HPDE6-E6E7 (cell line): Measurements from ENCODE around the gene GPC3.
A peak's percentile ranks its signal among the peaks of the same experiment; 100 is the strongest.
"Not testable (repeated sequence)": the region's sequence is repeated elsewhere in the genome, so short reads cannot be mapped to it uniquely, and the experiment has no call there.

Source experiments
- DNase-seq: peaks from one replicate; pipeline ENCODE4 v3.0.0; 2011; ENCODE audit warnings: missing footprints; ENCODE audit errors: extremely low spot score

GPC3 gene

DNA sequence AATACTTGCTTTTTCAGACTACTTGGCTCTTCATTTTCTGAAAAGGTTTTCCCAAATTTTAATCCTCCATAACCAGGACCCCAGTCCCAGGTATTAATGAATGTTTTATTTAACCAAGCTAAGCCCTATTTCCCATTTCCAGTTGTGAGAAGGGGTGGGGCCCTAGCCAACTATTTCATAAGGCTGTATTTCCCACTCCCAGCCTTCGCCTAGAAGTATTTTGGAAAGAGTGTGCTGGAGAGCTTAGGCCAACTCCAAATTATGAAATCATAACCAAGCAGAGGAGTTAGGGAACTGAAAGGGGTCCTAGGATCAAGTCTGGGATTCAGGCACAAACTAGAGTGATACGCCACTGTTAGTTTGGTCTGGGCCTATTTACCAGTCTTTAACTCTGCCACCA is 421.7 kb downstream of the GPC3 start:
- DNase-seq, result no peak

DNA sequence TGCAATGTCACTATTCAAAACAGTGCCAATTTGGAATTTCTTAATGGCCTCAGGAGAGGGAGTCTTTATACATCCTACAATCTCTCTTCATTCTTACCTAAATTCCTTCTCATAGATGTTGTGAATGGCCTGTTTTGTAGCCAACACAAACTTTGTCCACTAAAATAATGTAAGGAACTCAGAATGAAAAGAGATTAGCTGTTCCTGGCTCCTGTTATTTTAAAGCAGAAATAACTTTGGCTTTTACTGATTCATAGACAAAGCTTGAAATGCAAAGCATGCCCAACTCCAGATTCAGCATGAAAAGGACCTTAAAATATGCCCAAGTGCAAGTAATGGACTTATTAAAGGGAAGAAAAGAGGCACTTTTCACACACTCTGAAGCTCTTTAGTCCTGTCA is 424.1 kb downstream of the GPC3 start:
- DNase-seq, result no peak

DNA sequence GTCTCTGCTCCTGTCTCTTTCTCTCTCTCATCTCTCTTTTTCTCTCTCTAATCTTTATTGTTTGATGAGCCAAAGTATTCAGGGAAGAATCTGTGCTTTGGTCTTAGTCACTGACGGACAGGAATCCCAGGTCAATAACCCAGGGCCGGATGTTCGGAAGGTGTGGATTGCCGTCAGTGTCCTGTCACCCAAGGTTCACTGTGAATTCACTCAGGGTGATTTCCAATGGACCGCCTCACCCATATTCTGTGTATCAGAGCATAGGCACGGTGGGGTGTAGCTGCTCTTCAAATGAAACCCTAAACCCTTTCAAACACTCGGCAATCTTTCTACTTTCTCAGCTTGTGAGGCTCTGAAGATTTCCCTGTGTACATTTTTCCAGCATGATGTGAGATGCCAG is 425.5 kb downstream of the GPC3 start:
- no peak for DNase-seq

DNA sequence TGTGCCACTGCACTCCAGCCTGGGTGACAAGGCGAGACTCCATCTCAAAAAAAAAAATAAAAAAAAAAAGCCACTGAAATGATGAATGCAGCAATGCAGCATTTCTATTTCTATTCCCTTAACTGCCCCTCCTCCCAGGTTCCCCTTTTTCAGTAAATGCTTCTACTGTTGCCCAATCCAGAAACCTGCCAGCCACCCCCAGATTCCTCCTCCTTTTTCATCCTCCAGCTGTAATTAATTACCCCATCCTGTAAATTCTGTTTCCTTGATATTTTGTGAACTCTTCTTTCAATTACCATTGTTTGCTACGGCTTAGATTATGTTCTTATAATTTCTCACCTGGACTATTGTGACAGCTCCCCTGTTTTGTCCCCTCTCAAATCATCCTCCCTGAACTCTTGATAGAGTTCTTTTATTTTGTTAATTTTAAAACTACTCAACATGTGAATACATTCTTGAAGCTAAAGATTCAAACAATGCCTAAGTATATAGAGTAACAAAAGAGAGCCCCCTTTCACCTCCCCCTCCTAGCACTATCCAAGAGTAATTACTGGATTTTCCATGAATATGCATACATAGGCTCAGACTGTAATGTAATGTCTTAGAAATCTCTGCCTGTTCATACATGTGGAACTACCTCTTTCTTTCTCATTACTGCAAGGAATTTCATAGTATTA is 429.5 kb downstream of the GPC3 start:
- DNase-seq, result no peak

DNA sequence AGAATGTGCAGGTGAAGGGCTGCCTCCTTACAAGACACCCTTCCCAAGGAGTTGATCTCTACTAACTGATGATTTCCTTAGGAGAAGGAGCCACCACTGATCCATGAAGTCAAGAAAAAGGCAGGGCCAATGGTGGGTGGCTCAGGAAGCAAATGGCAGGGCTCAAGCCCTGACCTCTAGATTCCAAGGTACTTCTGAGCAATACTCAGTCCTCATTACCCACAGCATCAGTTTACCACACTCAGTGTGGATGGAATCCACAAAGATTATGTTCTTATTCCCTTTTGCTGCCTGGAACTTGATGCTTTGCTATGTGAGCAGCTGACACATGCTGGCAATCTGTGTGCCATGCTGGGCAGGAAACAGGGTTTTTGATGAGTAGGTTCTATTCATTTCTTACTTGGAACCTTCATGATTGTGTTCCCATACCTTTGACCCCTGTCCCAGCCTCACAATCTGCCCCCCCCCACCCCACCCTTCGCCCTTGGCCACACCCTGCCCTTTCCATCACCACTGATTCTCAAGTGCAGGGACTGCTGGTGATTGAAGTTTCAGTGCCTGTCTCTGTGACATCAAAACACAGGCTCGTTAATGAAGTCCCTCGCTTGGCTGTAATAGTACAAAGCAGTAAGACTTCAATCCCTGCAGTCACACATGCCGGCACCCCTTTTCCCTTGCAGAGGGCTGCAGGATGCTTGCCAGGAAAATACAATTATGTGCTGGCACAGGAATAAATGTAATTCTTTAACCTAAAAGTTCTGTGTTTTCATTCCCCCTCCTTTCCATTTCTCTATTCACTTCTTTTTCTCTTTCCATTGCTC is 434.5 kb downstream of the GPC3 start:
- DNase-seq, result no peak

DNA sequence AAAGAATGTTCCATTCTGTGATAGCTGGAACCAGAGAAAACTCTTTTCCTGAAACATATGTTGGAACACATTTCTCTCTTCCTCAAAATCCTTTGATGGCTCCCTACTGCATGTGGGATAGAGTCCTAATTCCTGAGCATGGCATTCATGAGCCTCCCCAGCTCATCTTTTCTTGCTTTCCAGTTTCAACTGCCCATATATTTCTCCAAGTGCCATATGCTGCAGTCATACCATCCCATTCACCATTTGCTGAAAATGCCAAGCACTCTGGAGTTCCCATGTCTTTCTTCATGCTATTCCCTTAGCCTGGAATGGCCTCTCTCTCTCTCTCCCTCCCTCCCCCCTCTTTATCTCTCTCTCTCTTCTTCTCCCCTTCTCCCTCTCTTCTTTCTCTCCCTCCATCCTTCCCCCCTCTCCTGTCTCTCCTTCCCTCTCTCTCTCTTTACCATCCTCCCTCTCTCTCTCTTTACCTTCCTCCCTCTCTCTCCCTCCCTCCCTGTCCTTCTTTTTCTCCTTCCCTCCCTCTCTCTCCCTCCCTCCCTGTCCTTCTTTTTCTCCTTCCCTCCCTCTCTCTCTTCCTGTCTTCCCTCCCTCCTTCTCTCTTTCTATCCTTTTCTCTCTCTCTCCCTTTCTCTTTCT is 436.0 kb downstream of the GPC3 start:
- no peak for DNase-seq

DNA sequence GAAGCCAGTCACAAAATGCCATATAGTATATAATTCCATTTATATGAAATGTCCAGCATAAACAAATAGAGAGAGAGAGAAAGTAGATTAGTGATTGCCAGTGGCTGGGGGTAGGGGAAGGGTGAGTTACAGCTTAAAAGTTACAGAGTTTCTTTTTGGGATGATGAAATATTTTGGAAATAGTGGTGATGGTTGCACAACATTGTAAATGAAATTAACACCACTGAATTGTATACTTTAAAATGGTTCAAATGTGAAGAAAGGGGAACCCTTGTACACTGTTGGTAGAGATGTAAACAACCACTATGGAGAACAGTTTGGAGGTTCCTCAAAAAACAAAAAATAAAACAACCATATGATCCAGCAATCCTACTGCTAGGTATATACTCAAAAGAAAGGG is 439.0 kb downstream of the GPC3 start:
- DNase-seq, result no peak

DNA sequence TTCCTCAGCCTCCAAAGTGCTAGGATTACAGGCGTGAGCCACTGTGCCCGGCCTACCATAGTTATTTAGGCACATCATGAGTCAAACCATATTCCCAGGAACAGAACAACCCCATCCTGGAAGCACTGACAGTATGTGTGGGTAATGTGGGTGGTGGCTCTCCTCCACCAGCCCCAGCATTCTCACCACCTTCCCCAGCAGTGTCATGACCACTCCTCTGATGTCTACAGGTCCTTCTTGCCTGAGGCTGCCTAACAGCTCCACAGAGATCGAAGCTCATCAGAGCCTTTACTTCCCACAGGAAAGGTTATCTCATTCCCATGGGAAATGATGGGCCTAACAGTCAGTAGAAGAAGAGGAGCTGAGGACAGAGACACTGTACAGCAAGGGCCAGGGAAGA is 440.6 kb downstream of the GPC3 start:
- no peak for DNase-seq

DNA sequence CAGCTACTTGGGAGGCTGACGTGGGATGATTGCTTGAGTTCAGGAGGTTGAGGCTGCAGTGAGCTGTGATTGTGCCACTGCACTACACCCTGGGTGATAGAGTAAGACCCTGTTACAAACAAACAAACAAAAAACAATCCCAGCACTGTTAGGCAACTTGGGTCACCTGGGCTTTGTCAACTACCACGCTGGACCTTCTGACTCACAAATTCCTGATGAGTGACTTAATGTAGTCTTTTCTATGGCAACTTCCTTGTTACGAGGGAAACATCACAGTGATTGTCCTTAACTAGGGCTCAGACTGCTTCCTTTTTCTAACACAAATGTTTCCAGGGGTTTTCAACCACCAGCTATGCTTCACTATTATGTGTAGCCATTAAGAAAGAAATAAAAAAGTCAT is 441.3 kb downstream of the GPC3 start:
- DNase-seq, result peak; percentile 33

DNA sequence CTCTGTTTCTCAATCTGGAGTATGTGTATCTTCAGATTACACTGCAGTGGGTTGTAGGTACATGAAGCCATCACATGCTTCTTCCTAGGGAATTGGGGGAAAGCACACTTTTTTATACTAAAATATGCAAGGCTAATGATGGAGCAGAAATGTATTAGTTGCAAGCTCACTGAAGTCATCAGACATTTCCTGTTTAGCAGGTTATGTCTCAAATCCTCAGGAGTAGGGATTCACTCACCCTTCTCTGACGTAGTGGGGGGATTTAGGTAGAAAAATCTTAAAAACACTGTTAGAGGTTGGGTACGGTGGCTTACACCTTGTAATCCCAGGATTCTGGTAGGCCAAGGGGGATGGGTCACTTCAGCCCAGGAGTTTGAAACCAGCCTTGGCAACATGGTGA is 441.7 kb downstream of the GPC3 start:
- DNase-seq, result no peak

DNA sequence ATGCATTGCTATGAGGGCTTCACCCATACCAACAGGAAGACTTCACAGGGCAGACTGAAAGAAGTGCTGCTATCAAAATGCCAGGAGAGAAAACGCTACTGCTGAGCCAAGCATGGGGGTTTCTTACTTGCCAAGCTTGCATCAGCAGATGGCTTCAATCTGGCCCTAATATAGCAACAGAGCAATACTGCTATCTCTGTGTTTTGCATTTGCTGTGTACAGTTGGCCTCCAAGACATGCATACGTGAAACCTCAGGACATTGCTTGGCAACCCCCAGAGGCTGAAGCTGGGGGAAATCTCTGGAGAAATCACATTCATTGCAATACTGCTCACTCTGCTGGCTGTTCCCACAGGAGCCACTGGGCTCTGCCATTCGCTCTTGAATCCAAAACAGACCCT is 442.9 kb downstream of the GPC3 start:
- DNase-seq, result no peak

DNA sequence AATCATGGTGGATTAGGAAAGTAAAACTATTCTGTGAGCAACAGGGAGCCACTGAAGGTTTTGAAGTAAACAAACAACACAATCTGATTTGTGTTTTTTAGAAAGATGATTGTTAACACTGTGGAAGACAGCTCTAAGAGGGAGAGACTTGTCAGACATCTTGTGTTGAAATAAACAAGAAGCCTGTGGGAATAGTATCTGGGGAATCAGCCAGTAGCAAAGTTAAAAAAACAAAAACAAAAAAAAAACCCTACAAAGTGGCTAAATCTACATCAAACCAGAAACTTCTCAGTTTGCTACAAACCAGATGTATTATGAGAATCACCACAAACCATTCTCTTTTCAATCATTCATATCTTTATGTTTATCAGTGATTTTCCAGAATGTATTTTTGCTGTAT is 444.4 kb downstream of the GPC3 start:
- no peak for DNase-seq

DNA sequence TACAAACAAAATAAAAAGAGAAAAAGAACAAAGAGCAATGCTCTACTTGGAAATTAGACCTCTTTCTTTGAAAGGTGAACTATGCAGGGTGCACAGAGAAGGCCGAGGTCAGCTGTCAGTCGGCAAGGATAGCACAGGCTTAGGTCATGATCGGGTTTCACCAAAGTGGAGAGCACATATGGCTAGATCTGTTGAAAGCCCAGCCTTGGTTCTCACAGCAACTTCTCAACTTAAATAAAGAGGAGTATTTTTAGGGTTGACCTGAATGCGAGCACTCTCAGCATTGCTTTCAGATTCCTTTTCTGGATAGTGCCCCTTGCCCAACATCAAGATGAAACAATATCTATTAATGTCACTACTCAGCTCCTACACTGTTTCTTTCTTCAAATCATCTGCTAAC is 447.2 kb downstream of the GPC3 start:
- DNase-seq, result no peak

DNA sequence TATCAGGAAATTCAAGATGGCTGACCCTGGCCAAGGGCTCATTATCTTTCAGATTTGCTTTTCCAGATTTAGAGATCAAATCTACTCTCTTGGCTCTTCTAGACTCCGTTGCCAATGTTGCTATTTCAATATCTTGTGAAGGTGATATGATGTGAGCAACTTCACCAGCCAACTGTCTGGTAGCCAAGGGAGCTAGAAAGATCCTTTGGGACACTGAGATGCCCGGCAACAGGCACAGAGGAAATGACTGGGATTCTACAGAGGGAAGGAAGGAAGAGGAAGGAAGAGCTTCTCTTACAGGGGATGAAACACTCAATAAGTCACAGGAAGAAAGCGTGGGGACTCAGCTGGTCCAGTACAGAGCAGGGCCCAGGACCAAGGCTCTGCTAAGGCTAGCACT is 448.3 kb downstream of the GPC3 start:
- no peak for DNase-seq

DNA sequence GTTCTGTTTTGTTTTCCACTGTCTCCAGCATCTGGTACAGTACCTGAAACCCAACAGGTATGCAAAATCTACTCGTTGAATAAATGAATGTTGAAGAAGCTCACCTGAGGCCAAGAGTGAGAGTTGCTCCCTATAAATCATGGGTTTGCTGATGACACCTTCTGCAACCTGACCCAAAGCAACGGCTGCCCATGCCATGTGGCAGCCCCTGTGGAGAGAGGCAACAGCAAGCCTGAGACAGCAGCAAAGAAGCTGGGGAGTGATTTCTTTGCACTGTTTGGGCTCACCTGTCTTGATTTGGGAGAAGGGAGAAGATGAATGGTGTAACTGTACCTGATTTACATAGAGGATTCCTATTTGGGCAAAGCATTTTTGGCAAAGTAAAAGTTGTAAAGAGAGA is 450.3 kb downstream of the GPC3 start:
- no peak for DNase-seq

DNA sequence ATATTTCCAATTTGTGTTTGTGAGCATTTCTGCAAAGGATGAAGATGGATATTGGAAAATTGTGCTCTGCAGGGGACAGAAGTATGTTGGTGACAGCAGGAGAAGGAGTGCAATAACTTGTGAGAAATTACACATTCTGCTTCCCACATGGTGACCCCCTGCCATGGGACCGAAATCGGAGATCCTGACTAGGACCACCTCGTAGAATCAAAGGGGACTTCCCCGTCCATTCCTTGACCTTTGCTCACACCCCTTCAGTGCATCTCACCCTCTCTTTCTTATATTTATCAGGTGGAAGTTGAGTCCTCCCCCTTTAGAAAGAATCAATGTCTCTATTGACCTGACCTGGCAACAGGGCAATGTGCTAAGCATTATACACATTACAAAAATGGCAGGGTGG is 451.2 kb downstream of the GPC3 start:
- no peak for DNase-seq

DNA sequence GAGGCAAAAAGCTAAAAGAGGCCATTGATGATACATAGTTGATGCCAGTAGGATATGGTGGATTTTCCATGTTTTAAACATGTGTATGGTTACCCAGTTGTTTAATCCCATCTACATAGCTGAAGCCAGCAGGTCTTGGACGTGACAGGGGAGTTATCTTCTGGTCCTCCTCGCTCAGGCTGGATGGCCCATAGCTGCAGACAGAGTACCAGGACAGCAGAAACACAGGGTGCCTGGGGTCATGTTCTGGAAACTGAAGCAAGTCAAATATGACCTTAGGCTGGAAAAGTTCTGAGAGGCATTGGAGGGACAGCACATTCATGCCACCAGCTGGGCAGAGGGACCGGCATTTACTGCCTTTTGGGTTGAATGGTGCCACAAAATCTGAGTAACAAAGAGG is 452.1 kb downstream of the GPC3 start:
- DNase-seq, result no peak

DNA sequence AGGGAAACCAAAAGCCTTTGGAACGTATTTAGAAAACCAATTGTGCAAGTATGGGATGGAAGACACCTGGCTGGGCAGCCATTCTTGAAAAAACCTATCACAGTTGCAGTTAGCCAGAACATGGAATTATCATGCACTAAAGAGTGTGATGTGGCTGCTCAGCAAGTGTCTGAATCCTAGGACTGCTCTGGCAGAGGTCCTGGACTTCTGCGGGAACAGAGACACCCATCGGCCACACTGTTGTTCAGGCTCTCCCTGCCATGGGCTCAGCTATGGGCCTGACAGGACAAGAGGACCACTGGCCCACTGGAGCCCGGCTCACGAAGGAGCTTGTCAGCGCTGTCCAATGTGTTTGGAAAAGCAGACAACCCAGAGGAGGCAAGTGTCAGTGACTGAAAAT is 454.4 kb downstream of the GPC3 start:
- DNase-seq, result no peak

DNA sequence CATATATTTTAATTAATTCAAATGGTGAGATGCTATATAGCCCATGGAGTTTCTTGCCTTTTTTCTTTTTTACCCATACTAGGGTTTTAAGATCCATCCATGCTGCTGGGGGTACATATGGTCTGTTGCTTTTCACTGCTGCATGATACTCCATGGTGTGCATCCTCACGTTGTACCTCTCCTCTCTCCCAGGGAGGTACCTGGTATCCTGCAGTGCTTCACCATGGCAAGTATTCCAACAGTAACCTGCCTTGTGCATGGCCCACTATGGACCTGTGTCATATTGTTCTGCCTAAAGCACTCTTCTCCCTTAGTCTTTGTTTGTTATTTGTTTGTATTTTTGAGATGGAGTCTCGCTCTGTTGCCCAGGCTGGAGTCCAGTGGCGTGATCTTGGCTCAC is 455.8 kb downstream of the GPC3 start:
- DNase-seq, result no peak

DNA sequence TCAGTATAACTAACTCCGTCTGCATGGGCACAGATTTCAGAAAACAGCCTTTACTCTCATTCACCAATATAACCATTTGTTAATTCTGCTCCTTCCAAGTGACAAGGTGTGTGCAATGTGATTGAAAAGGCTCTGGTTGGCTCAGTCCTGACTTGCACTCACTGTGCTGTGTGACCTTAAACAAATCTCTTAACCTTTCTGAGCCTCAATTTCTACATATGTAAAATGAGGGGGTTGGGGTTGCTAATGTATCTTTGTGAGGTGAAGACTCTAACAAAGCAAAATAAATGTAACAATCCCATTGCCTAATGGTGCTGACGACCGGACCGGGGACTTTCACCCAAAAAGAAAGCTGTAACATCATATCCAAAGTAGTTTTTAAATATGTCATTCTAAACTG is 457.6 kb downstream of the GPC3 start:
- DNase-seq, result no peak

DNA sequence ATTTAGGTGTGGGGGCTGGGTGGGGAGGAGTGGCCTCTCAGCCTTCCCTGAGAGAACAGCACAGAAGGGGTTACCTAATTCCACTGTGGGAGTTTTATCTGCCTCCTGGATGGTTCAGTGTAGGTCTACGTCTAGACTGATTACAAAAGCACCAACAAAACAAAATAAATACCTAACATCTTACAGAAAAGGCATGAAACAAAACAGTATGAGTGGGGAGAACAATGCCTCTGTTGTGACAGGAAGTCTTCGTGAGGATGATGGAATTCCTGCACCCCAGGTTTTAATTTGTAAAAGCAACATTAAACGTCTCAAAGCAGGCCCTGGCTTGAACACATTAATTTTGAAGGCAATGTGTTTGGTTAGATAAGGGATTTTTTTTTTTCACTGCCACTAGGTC is 458.0 kb downstream of the GPC3 start:
- DNase-seq, result no peak

DNA sequence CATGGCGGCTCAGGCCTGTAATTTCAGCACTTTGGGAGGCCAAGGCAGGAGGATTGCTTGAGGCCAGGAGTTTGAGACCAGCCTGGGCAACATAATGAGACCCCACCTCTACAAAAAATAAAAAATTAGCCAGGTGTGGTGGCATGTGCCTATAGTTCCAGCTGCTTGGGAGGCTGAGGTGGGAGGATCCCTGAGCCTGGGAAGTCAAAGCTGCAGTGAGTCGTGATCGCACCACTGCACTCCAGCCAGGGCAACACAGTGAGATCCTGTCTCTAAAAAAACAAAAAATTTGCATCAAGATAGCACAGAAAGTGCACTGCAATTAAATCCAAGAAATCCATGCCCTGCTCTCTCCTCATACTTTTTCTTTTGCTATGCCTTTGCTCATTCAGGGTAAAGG is 458.6 kb downstream of the GPC3 start:
- not testable (repeated sequence) for DNase-seq

DNA sequence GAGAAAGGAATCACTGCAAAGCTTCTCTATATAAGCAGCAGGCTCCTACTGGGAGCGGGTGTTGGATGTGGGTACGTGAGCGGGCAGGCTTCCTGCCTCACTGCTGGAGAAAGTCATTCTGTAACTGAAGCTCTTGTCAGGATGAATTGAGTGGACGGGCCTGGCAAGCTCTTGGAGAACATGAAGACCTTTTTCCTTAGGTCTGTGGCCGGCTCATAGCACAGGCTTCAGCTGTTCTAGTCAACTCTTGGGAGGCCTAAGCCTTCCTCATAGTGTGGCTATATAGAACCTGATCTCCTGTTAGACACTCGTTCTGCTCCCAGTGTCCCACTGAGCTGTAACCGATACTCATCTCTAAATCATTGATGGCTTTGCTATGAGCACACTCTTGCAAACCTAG is 461.9 kb downstream of the GPC3 start:
- no peak for DNase-seq
